GM23338 (cell line): Measurements from ENCODE around the gene MAP2K2. TPM values are rescaled to one million over a fixed set of nuclear protein-coding genes. Genes with fewer than 3 reads are reported as not detected.

Source experiments
- ATAC-seq: fragments of 200-7000 bp; cut with Tn5 transposase; 3 replicates; pipeline ENCODE4 v1.9.1; 2020
- DNase-seq: peaks from one replicate; pipeline ENCODE4 v3.0.0-alpha.2; 2015; ENCODE audit warnings: low spot score
- H2AFZ ChIP-seq: fragments of 200-600 bp; sonication (generic); 2 replicates; pipeline ENCODE4 v1.8.0; 2016; ENCODE audit warnings: antibody characterized with exemption, mild to moderate bottlenecking, moderate library complexity
- H3F3A ChIP-seq: fragments of 200-600 bp; sonication (generic); replicated peaks from 2 replicates; pipeline ENCODE4 v1.8.0; 2017; ENCODE audit warnings: antibody characterized with exemption, mixed run types, low read depth
- H3K27ac ChIP-seq: fragments of 200-600 bp; sonication (generic); 2 replicates; pipeline ENCODE4 v1.6.1; 2016; ENCODE audit warnings: low read depth
- H3K27me3 ChIP-seq: fragments of 200-600 bp; sonication (generic); 2 replicates; pipeline ENCODE4 v1.8.0; 2016; ENCODE audit warnings: mild to moderate bottlenecking, mixed run types, moderate library complexity; ENCODE audit not compliant: insufficient read depth
- H3K36me3 ChIP-seq: fragments of 200-600 bp; sonication (generic); 2 replicates; pipeline ENCODE4 v1.8.0; 2016; ENCODE audit warnings: mild to moderate bottlenecking; ENCODE audit not compliant: insufficient read depth
- H3K4me1 ChIP-seq: fragments of 200-600 bp; sonication (generic); 2 replicates; pipeline ENCODE4 v1.8.0; 2016; ENCODE audit warnings: mild to moderate bottlenecking, moderate library complexity; ENCODE audit not compliant: insufficient read depth
- H3K4me2 ChIP-seq: fragments of 200-600 bp; sonication (generic); 2 replicates; pipeline ENCODE4 v1.7.1; 2017; ENCODE audit warnings: mixed run types
- H3K4me3 ChIP-seq: fragments of 200-600 bp; sonication (generic); 2 replicates; pipeline ENCODE4 v1.6.1; 2016; ENCODE audit warnings: mixed run types
- H3K79me2 ChIP-seq: fragments of 200-600 bp; sonication (generic); replicated peaks from 2 replicates; pipeline ENCODE4 v1.8.0; 2017; ENCODE audit warnings: mild to moderate bottlenecking; ENCODE audit not compliant: insufficient read depth
- H3K9me2 ChIP-seq: fragments of 200-600 bp; sonication (generic); 2 replicates; pipeline ENCODE4 v1.8.0; 2017; ENCODE audit not compliant: insufficient read depth
- H4K20me1 ChIP-seq: fragments of 200-600 bp; sonication (generic); replicated peaks from 2 replicates; pipeline ENCODE4 v1.8.0; 2017; ENCODE audit warnings: mild to moderate bottlenecking; ENCODE audit not compliant: insufficient read depth
- H3K27ac Mint-ChIP-seq: 2 replicates; pipeline ENCODE4 v1.8.0; 2020; ENCODE audit warnings: inconsistent platforms, mild to moderate bottlenecking, moderate library complexity, mixed read lengths
- H3K27me3 Mint-ChIP-seq: 3 replicates; pipeline ENCODE4 v1.8.0; 2022; ENCODE audit warnings: low read depth, mild to moderate bottlenecking, moderate library complexity, mixed read lengths, inconsistent platforms; ENCODE audit not compliant: insufficient read depth, poor library complexity
- H3K36me3 Mint-ChIP-seq: 3 replicates; pipeline ENCODE4 v1.8.0; 2021; ENCODE audit warnings: low read depth, mild to moderate bottlenecking, inconsistent platforms, moderate library complexity, mixed read lengths
- H3K4me1 Mint-ChIP-seq: 3 replicates; pipeline ENCODE4 v1.8.0; 2020; ENCODE audit warnings: mild to moderate bottlenecking, inconsistent platforms, mixed read lengths
- H3K4me3 Mint-ChIP-seq: 3 replicates; pipeline ENCODE4 v1.8.0; 2021; ENCODE audit warnings: moderate library complexity, mild to moderate bottlenecking, inconsistent platforms, mixed read lengths
- H3K9me3 Mint-ChIP-seq: 3 replicates; pipeline ENCODE4 v1.8.0; 2020; ENCODE audit warnings: moderate library complexity, mild to moderate bottlenecking, inconsistent platforms, mixed read lengths
- EZH2 ChIP-seq: fragments of 200-600 bp; sonication (generic); IDR thresholded peaks from one replicate; pipeline ENCODE4 v1.8.0; 2017; ENCODE audit warnings: antibody characterized with exemption, mild to moderate bottlenecking, low read depth; ENCODE audit not compliant: unreplicated experiment
- EZH2phosphoT487 ChIP-seq: fragments of 200-600 bp; sonication (generic); IDR thresholded peaks from one replicate; pipeline ENCODE4 v1.8.1; 2018; ENCODE audit warnings: antibody characterized with exemption; ENCODE audit not compliant: unreplicated experiment
- JUNB ChIP-seq: IDR thresholded peaks from one replicate; pipeline ENCODE4 v1.6.1; 2016; ENCODE audit warnings: antibody characterized with exemption; ENCODE audit not compliant: unreplicated experiment
- ZNF114 ChIP-seq: fragments of 250-450 bp; sonication (Bioruptor Pico); IDR thresholded peaks from 2 replicates; pipeline ENCODE4 v1.5.0; 2020; ENCODE audit warnings: mild to moderate bottlenecking, moderate library complexity
- ZNF331 ChIP-seq: fragments of 250-450 bp; sonication (Bioruptor Pico); IDR thresholded peaks from 2 replicates; pipeline ENCODE4 v1.5.0; 2020; ENCODE audit warnings: low read depth, mild to moderate bottlenecking, moderate library complexity
- polyA plus RNA-seq: library from polyadenylated mRNA; unstranded; fragments of >200 nt; fragmentation: Nextera tagmentation; extraction: Ambion mirVana; gene quantifications from 2 replicates; pipeline ENCODE4 v1.2.1, GENCODE V29; 2016
- total RNA-seq: library from RNA; depleted of rRNA; stranded (reverse); fragments of >200 nt; shearing (Covaris generic); gene quantifications from 2 replicates; pipeline ENCODE4 v1.2.3, GENCODE V29; 2014
- TF ChIP-seq, protein P1 (sequence below), 2 experiments: fragments of 200-600 bp in 1 of 2; sonication (generic) in 1 of 2; conservative IDR thresholded peaks; 2 replicates each; pipeline versions ENCODE4 v1.5.1 to v1.6.1; 2016 to 2017; ENCODE audit warnings: antibody characterized with exemption in 2 of 2, low read depth in 2 of 2, mild to moderate bottlenecking in 2 of 2, moderate library complexity in 1 of 2

The MAP2K2 gene
- total and polyA plus RNA-seq, 2 experiments from 2014 or later: 99.7 to 151 TPM

DNA sequence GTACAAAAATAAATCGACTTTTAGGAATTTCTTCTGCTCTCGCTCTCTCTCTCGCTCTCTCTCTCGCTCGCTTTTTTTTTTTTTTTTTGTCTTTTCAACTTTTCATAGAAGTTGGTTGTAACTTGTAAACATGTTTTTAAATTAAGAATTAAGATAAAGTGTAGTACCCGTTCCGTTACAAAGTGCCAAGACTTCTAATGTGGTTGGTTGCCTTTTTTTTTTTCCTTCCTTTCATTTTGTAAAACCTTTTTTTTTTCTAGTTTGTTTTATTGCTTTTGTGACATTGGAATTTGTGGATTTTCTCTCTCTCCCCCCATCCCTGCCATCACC lies 77.6 kb downstream of the MAP2K2 start:
- H3K36me3 Mint-ChIP-seq: peaks cover 25% of the 10 kb centered on the region
- no peak overlapping the region for H3K27ac Mint-ChIP-seq
- Histone ChIP-seq H3K36me3 (no peaks in the 10 kb centered on the region), H2AFZ (no peak overlapping the region), H3K9me2 (no peaks in the 10 kb centered on the region), H3K4me2 (no peak overlapping the region), H3K4me1 (peaks cover 14% of the 10 kb centered on the region), H4K20me1 (peaks cover 28% of the 10 kb centered on the region), H3F3A (peaks cover 15% of the 10 kb centered on the region; the same call in 1 of the 2 replicates), H3K4me3 (no peak overlapping the region), H3K27ac (no peak overlapping the region), H3K27me3 (no peaks in the 10 kb centered on the region), H3K79me2 (peaks cover 20% of the 10 kb centered on the region)
- H3K27me3 Mint-ChIP-seq: peaks cover 12% of the 10 kb centered on the region
- H3K4me3 Mint-ChIP-seq: no peak overlapping the region
- ATAC-seq: no peak
- H3K4me1 Mint-ChIP-seq: peaks cover 9% of the 10 kb centered on the region
- no peaks in the 10 kb centered on the region; the same call in 2 of the 3 replicates for H3K9me3 Mint-ChIP-seq
- DNase-seq: no peak
- TF ChIP-seq EZH2phosphoT487 (no peak), EZH2 (no peak), ZNF114 (CRISPR knock-in tag) (no peak)

DNA sequence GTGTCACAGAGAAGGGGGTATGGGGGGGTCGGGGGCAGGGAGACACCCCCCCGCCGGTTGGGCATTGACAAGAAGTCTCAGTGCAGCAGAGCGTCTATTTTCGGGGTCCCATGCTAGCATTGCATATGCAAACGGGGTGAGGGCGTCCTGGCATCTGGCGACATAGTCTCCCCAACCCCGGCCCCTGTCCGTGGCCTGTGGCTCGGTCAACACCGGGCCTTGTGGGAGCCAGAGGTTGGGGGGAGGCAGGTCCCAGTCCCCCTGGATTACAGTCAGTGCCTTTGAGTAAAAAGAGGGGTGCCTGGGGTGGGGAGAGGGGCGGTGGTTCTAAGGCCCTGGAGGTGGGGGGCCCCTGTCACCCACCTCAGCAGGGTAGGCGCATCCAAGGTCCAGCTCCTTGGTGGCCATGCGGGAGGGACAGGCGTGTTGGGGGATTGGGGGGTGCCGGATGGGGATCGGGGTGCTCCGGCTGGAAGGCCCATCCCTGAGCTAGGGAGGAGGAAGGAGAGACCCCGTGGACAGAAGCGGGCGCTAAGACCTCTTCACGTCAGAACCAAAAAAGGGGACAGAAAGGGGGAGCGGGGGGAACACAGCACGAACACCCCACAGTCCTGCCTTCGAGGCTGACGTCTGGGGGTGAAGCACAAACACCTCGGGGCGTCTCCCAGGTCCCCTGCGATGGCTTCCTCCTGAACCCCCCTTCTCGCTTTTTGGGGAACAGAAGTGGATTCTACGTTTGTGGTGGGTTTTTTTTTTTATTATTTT lies 78.1 kb downstream of the MAP2K2 start:
- no peak overlapping the region for H2AFZ ChIP-seq
- peaks cover 14% of the 10 kb centered on the region for H3K4me1 ChIP-seq
- H3K4me3 Mint-ChIP-seq: no peak overlapping the region
- ATAC-seq (no peak), DNase-seq (no peak)
- H3K4me2 ChIP-seq: no peak overlapping the region
- TF ChIP-seq ZNF114 (CRISPR knock-in tag): no peak
- TF ChIP-seq, protein P1, sequence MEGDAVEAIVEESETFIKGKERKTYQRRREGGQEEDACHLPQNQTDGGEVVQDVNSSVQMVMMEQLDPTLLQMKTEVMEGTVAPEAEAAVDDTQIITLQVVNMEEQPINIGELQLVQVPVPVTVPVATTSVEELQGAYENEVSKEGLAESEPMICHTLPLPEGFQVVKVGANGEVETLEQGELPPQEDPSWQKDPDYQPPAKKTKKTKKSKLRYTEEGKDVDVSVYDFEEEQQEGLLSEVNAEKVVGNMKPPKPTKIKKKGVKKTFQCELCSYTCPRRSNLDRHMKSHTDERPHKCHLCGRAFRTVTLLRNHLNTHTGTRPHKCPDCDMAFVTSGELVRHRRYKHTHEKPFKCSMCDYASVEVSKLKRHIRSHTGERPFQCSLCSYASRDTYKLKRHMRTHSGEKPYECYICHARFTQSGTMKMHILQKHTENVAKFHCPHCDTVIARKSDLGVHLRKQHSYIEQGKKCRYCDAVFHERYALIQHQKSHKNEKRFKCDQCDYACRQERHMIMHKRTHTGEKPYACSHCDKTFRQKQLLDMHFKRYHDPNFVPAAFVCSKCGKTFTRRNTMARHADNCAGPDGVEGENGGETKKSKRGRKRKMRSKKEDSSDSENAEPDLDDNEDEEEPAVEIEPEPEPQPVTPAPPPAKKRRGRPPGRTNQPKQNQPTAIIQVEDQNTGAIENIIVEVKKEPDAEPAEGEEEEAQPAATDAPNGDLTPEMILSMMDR (conservative IDR thresholded peaks at IDR 0.05; ENCODE audit: low read depth in 2 of 2): no peak
- H3K27me3 ChIP-seq: no peaks in the 10 kb centered on the region
- peaks cover 23% of the 10 kb centered on the region for H4K20me1 ChIP-seq
- no peaks in the 10 kb centered on the region for H3K36me3 ChIP-seq
- H3K9me3 Mint-ChIP-seq: no peaks in the 10 kb centered on the region
- H3K4me1 Mint-ChIP-seq: peaks cover 9% of the 10 kb centered on the region
- H3K4me3 ChIP-seq: no peak overlapping the region
- no peak overlapping the region; the same call in 1 of the 2 replicates for H3K27ac Mint-ChIP-seq
- peaks cover 11% of the 10 kb centered on the region for H3K27me3 Mint-ChIP-seq
- 0 out of 2 replicates have a peak, but pooled peaks cover 15% of the 10 kb centered on the region for H3F3A ChIP-seq
- H3K9me2 ChIP-seq: no peaks in the 10 kb centered on the region
- peaks cover 17% of the 10 kb centered on the region for H3K79me2 ChIP-seq
- H3K27ac ChIP-seq: no peak overlapping the region; the same call in 1 of the 2 replicates
- peaks cover 21% of the 10 kb centered on the region for H3K36me3 Mint-ChIP-seq

DNA sequence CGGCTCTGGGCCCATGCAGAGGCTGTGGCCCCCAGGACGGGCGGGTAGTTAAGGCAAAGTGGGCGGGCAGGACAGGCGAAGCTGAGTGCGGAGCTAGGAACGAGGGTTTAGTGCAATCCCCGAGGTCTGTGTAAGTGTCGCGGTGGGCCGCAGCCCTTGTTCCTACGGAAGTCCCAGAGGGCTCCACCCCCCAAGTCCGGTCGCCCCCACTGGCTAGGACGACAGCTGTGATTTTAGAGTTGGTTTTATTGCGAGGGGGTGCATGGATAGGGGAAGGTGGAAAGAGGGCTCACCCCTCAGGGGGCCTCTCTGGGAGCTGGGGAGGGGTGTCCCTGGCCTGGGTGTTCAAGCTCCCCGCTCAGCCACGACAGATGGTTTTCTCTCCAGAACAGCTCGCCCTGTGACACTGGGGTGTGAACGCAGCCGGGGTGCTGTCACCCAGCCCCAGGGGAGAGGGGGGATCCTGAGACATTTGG lies 78.9 kb downstream of the MAP2K2 start:
- Mint-ChIP-seq H3K4me1 (peaks cover 9% of the 10 kb centered on the region), H3K36me3 (peaks cover 20% of the 10 kb centered on the region), H3K27ac (no peak overlapping the region), H3K27me3 (peaks cover 13% of the 10 kb centered on the region), H3K9me3 (no peaks in the 10 kb centered on the region; the same call in 2 of the 3 replicates), H3K4me3 (no peak overlapping the region)
- Histone ChIP-seq H3K27ac (peak overlapping the region; percentile 32; the same call in 1 of the 2 replicates), H3K4me2 (0 out of 2 replicates have a peak overlapping the region, but pooled peaks have one; percentile 26), H3K36me3 (no peaks in the 10 kb centered on the region), H3K9me2 (no peaks in the 10 kb centered on the region), H4K20me1 (peaks cover 16% of the 10 kb centered on the region), H3K79me2 (peaks cover 13% of the 10 kb centered on the region), H3F3A (0 out of 2 replicates have a peak, but pooled peaks cover 15% of the 10 kb centered on the region), H3K4me3 (no peak overlapping the region), H3K4me1 (peaks cover 14% of the 10 kb centered on the region), H2AFZ (no peak overlapping the region), H3K27me3 (no peaks in the 10 kb centered on the region)
- DNase-seq: no peak
- TF ChIP-seq EZH2 (no peak), JUNB (no peak), ZNF114 (CRISPR knock-in tag) (no peak), ZNF331 (CRISPR knock-in tag) (no peak)
- TF ChIP-seq, protein P1 (conservative IDR thresholded peaks at IDR 0.05; ENCODE audit: low read depth in 2 of 2): no peak
- ATAC-seq: peak; percentile 28
